AG04450 (cell line): ENCODE results near the gene KIF26B. TPM values are rescaled to one million over a fixed set of nuclear protein-coding genes. Genes with fewer than 3 reads are reported as not detected.

Experiments used
- CTCF ChIA-PET: fragments of 300-600, 350-600 bp; formaldehyde crosslinking; extraction: SDS; loops from one replicate; lab custom pipeline; 2022; ENCODE audit warnings: antibody characterized with exemption, inconsistent platforms; lab: Charles Lee
- POLR2A ChIA-PET: fragments of 350-600 bp; formaldehyde crosslinking; extraction: SDS; loops from one replicate; lab custom pipeline; 2021; ENCODE audit warnings: antibody characterized with exemption, inconsistent platforms; lab: Yijun Ruan, JAX
- DNase-seq: peaks from one replicate; pipeline ENCODE4 v3.0.0-alpha.2; 2011; ENCODE audit warnings: low read depth, low spot score
- H3K27ac ChIP-seq: one replicate; pipeline ENCODE4 v1.5.1; 2012; ENCODE audit warnings: low read depth, low read length, control low read depth
- H3K27me3 ChIP-seq: one replicate; pipeline ENCODE4 v1.6.0; 2012; ENCODE audit warnings: low read length; ENCODE audit not compliant: control insufficient read depth, insufficient read depth
- H3K4me3 ChIP-seq: 2 replicates; pipeline ENCODE4 v1.5.1; 2011; ENCODE audit warnings: mild to moderate bottlenecking, low read depth, low read length, control low read depth
- H3K9me3 ChIP-seq: 2 replicates; pipeline ENCODE4 v1.5.1; 2012; ENCODE audit warnings: low read length; ENCODE audit not compliant: control insufficient read depth, insufficient read depth
- CTCF ChIP-seq: IDR thresholded peaks from 2 replicates; pipeline ENCODE4 v1.5.1; 2011; ENCODE audit warnings: low read depth, low read length, control low read depth, inconsistent platforms
- polyA plus RNA-seq: library from polyadenylated mRNA; depleted of rRNA; stranded (reverse); fragments of >200 nt; gene quantifications from 2 replicates; pipeline ENCODE4 v1.2.3, GENCODE V29; 2011

KIF26B gene
- polyA plus RNA-seq, 1 experiment: 2.4 TPM

- DNase-seq: no peak
- H3K4me3 ChIP-seq: no peak overlapping the region
- H3K27ac ChIP-seq: no peak overlapping the region
- ChIA-PET CTCF (no interaction called here), POLR2A (no interaction called here)
- no peak for TF ChIP-seq CTCF
- H3K9me3 ChIP-seq: peaks cover 4% of the 10 kb centered on the region; the same call in 1 of the 2 replicates
- no peaks in the 10 kb centered on the region for H3K27me3 ChIP-seq
These were observed 407.0 kb downstream of the KIF26B start for GRCh38 chr1:245561665-245562234.

DNA sequence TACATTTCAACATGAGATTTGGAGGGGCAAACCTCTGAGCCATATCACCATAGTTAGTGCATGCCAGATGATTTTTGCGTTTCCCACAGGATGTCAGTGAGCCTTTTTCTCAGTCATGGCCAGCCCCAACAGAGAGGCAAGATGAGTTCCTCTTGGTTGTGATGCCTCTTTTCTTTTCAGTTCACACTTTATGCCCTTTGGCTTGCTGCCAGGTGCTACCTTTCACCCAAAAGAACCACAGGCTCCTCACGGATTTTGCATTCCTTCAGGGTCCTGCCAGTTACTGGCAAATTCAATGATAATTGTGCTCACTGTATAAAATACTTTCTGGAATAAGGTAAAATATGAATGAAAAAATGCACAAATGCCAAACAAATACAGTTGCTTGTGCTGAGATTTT is 411.3 kb downstream of the KIF26B start:
- DNase-seq: no peak
- H3K27me3 ChIP-seq: no peaks in the 10 kb centered on the region
- no peak overlapping the region for H3K27ac ChIP-seq
- TF ChIP-seq CTCF: no peak
- H3K4me3 ChIP-seq: no peak overlapping the region
- peaks cover 4% of the 10 kb centered on the region; the same call in 1 of the 2 replicates for H3K9me3 ChIP-seq
- ChIA-PET POLR2A (no interaction called here), CTCF (no interaction called here)

- no peak overlapping the region for H3K4me3 ChIP-seq
- no peak for DNase-seq
- ChIA-PET CTCF (no interaction called here), POLR2A (no interaction called here)
- no peak for TF ChIP-seq CTCF
- peaks cover 4% of the 10 kb centered on the region; the same call in 1 of the 2 replicates for H3K9me3 ChIP-seq
- no peak overlapping the region for H3K27ac ChIP-seq
- no peaks in the 10 kb centered on the region for H3K27me3 ChIP-seq
These were observed 412.2 kb downstream of the KIF26B start for GRCh38 chr1:245566952-245567351.

- POLR2A ChIA-PET: no interaction called here
- CTCF ChIA-PET: no interaction called here
- TF ChIP-seq CTCF: no peak
These were observed 417.1 kb downstream of the KIF26B start for GRCh38 chr1:245571815-245572294.

GRCh38 chr1:245572709-245573108 is 417.9 kb downstream of the KIF26B start:
- no peak for TF ChIP-seq CTCF
- Histone ChIP-seq H3K4me3 (no peak overlapping the region), H3K9me3 (0 out of 2 replicates have a peak, but pooled peaks cover 3% of the 10 kb centered on the region), H3K27me3 (no peaks in the 10 kb centered on the region), H3K27ac (no peak overlapping the region)
- CTCF ChIA-PET: no interaction called here
- POLR2A ChIA-PET: no interaction called here
- no peak for DNase-seq

More at GRCh38 chr1:245571815-245572294, 417.1 kb downstream of the KIF26B start:
- Histone ChIP-seq H3K9me3 (0 out of 2 replicates have a peak, but pooled peaks cover 3% of the 10 kb centered on the region), H3K27ac (no peak overlapping the region), H3K4me3 (no peak overlapping the region), H3K27me3 (no peaks in the 10 kb centered on the region)
- DNase-seq: no peak
